ENCODE measurements around the gene SNX7.

The SNX7 gene

DNA sequence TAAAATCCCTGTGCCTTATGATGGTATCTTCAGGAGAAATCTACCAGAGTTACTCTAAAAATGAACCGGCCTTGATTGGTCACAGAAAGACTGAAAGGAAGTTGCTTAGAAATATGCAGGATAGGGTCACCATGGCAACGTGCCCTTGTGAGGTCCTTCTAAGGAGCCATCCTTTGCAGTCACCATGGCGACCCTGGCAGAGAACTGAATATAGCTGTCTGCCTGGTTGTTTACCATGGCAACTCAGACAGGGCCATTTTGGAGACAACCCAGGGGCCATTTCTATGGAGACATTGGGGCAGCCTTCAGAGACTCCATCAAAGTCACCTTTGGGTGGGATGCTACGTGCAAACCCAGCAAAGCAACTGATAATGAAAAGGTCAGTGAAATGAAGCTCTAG is 43.0 kb downstream of the SNX7 start:
- TF ChIP-seq, protein P1, sequence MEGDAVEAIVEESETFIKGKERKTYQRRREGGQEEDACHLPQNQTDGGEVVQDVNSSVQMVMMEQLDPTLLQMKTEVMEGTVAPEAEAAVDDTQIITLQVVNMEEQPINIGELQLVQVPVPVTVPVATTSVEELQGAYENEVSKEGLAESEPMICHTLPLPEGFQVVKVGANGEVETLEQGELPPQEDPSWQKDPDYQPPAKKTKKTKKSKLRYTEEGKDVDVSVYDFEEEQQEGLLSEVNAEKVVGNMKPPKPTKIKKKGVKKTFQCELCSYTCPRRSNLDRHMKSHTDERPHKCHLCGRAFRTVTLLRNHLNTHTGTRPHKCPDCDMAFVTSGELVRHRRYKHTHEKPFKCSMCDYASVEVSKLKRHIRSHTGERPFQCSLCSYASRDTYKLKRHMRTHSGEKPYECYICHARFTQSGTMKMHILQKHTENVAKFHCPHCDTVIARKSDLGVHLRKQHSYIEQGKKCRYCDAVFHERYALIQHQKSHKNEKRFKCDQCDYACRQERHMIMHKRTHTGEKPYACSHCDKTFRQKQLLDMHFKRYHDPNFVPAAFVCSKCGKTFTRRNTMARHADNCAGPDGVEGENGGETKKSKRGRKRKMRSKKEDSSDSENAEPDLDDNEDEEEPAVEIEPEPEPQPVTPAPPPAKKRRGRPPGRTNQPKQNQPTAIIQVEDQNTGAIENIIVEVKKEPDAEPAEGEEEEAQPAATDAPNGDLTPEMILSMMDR (conservative IDR thresholded peaks at IDR 0.05; ENCODE audit: low read depth): no peak
- DNase-seq (ENCODE audit: low spot score): no peak
- ChIA-PET POLR2A (ENCODE audit: low non-redundant PET) (no interaction called here), CTCF (no interaction called here)
- no peak overlapping the region for H3K27ac ChIP-seq

DNA sequence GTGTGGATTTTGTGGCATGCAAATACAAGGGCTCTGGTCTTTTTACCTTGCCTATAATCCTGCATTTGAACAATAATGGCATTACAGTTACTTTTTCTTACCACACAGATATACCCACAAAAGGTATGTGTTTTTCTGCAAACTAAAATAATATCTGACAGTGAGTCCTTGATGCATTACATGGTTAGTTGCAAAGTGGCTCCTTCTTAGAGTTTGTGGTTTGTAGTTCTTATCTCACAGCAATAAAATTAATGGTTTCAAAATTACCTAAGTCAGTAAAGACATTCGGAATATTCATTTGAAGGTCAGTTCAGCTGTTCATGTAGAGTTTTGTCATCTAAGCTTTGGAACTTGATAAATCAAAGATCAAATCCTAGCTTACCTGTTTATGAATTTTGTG is 43.5 kb downstream of the SNX7 start:
- POLR2A ChIA-PET (ENCODE audit: low non-redundant PET): no interaction called here
- no peak overlapping the region for H3K27ac ChIP-seq
- DNase-seq (ENCODE audit: low spot score): no peak
- CTCF ChIA-PET: no interaction called here
- TF ChIP-seq, protein P1 (conservative IDR thresholded peaks at IDR 0.05; ENCODE audit: low read depth): no peak

DNA sequence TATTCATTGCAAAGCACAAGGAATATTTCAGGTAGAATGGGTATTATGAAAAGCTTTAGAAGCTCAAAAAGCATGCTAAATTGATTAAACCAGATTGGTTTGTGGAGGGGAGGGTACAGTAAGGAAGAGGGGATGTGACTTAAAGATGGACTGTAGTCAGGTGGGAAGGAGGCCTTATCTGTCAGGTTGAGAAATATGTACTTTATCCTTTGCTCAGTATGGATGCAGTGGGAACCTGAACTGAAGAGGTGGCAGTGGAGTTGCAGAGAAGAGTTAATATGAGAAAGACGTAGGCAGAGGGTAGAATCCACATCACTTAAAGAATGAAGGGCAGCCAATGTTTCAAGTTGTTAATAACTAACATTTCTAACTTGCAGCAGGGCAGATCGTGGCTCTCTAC is 44.1 kb downstream of the SNX7 start:
- TF ChIP-seq, protein P1 (conservative IDR thresholded peaks at IDR 0.05; ENCODE audit: low read depth): no peak
- DNase-seq (ENCODE audit: low spot score): no peak
- ChIA-PET CTCF (no interaction called here), POLR2A (ENCODE audit: low non-redundant PET) (no interaction called here)
- H3K27ac ChIP-seq: no peak overlapping the region

- TF ChIP-seq, protein P1 (conservative IDR thresholded peaks at IDR 0.05; ENCODE audit: low read depth): no peak
- CTCF ChIA-PET: interaction anchor here (0.6 to 0.8 kb wide), 2 partner anchors 23 to 1039 kb away, joined by 3 read pairs; no protein-coding TSS in a partner anchor
- DNase-seq (ENCODE audit: low spot score): no peak
- no peak overlapping the region for H3K27ac ChIP-seq
- POLR2A ChIA-PET (ENCODE audit: low non-redundant PET): no interaction called here
These were observed 44.8 kb downstream of the SNX7 start for GRCh38 chr1:98706173-98706843.

DNA sequence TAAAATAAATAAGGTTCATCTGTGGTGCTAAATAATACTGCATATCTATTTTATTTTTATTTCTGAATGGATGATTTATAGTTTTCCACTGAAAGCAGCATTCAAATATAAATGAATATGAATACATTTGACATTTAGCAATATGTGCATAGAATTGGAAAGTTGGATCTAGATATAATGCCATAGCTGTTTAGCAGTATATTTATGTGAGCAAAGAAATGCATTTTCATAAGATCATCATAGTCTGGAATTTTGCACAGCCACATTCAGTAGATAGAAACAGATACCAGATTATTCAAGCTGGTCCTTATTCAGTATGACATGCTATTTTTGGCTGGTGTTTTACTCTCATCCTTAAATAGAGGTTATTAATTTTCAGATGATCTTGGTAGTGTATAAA is 46.0 kb downstream of the SNX7 start:
- ChIA-PET POLR2A (ENCODE audit: low non-redundant PET) (no interaction called here), CTCF (no interaction called here)
- no peak for DNase-seq (ENCODE audit: low spot score)
- TF ChIP-seq, protein P1 (conservative IDR thresholded peaks at IDR 0.05; ENCODE audit: low read depth): no peak
- H3K27ac ChIP-seq: no peak overlapping the region

- TF ChIP-seq, protein P1 (conservative IDR thresholded peaks at IDR 0.05; ENCODE audit: low read depth): no peak
- POLR2A ChIA-PET (ENCODE audit: low non-redundant PET): no interaction called here
- CTCF ChIA-PET: no interaction called here
- no peak overlapping the region for H3K27ac ChIP-seq
- no peak for DNase-seq (ENCODE audit: low spot score)
These were observed 48.4 kb downstream of the SNX7 start for GRCh38 chr1:98709906-98710305.
